Stimulated activated CD4-positive, alpha-beta T cell treated with anti-CD3 and anti-CD28 coated beads, Interleukin-2, amount 100 ng/mL, for 24 hours (primary cell): Measurements from ENCODE around the gene SIVA1.
A peak's percentile ranks its signal among the peaks of the same experiment; 100 is the strongest.
"Not testable (repeated sequence)": the region's sequence is repeated elsewhere in the genome, so short reads cannot be mapped to it uniquely, and the experiment has no call there.

Experiments
- DNase-seq, 2 donors: peaks; one replicate each; pipeline ENCODE4 v3.0.0-alpha.2; 2020

SIVA1 gene

DNA sequence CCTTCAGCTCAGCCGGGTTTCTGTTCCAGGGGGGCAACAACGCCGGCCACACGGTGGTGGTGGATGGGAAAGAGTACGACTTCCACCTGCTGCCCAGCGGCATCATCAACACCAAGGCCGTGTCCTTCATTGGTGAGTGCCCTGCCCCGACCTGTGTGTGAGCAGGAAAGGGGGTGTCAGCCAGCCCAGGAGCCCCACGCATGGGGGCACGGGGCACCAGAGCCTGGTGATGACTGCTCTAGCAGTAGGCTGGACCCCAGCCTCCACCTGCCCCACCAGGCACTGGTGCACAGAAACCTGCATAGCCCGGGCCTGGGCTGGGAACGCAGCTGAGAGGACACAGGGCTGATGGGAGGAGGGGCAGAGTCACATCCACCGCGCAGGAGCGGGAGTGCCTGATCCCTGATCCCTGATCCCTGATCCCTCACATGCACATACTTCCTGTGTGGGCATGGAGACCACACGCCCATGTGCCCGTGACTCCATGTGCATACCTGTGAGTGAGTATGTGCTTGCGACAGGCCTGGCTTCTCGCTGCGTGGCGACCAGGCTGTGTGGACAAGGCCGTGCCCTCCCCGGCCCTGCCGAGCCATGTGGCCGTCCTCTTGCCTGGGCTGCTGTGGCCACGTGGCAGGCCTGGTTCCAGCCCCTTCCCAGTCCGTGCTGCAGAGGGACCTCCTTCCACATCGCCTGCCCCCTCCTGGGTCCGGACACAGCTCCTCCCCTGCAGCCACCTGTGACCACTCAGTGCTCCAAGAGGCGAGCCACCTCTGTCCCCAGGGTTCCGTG is 17.8 kb upstream of the SIVA1 start:
- DNase-seq, result no peak

DNA sequence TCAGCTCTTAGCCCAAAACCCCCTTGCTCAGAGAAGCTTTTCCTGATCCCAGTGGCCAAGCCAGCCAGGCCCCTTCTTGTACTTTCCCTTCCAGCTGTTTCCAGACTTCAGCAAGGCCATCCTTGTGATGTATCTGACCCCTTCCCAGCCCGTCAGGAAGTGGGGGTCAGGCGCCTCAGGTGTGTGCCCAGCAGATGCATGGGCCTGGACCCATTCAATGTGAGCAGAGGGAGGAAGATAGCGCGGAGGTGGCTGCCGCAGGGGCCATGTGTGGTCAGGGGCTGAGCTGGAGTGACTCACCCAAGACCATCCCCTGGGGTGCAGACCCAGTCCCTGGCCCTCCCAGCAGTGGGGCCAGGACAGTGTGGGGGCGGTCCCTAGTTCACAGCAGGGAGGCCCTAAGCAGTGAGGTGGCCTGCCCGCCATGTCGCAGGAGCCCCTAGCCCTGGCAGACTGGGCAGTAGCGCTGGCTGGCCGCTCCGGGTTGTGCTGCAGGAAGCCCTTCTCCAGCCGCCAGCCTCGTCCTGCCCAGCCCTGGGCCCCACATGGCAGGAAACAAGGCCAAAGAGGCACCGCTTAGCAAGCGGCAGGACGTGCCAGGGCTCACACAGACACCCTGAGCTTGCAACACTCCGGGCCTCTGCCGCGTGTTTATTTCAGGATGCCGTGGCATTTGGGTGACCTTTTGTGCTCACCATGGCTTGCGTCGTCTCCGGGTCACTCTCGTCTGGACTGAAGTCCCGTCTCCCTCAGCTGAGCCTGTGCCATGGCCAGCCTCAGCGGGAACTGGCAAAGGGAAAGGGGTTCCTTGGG is 16.9 kb upstream of the SIVA1 start:
- DNase-seq, result no peak

DNA sequence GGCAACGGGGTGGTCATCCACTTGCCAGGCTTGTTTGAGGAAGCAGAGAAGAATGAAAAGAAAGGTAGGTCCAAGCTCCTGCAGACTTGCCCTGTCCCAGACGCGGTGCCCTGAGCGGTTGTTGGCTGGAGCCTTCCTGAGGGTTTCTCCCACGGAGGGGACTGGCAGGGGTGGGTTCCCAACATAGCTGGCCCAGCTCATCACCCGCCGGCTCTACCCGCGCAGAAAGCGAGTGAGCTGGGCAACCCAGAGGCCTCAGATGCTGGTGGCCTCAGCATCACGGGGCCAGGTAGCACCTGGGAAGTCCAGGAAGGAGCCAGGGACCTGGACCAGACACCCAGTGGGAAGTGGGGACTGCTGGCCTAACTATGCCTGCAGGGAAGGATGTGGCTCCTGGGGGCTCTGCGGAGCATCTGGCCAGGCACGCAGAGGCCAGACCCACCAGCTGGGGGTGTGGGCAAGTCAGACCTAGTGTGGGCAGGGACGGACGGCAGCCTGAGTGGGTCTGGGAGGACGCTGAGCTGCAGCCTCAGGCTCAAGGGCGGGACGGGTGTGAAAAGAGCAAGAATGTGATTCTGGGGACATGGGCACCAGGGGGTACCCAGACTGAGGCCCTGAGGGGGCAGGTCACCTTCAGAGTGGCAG is 14.4 kb upstream of the SIVA1 start:
- no peak for DNase-seq

DNA sequence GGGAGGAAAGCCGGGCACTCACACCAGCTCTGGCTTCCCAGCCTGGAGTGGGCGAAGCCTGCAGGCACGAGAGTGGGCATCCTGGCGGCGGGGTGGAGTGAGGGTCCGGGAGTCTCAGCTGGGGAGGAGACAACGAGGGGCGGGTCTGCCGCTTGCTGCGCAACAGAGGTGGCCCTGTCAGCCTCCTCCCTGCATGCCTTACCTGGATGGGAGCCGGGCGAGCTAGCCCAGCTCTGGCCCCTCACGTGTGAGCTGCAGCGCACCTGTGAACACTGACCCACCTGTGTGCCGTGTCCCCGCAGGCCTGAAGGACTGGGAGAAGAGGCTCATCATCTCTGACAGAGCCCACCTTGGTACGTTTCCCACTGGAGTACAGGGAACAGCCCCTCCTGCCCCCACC is 13.9 kb upstream of the SIVA1 start:
- no peak for DNase-seq

DNA sequence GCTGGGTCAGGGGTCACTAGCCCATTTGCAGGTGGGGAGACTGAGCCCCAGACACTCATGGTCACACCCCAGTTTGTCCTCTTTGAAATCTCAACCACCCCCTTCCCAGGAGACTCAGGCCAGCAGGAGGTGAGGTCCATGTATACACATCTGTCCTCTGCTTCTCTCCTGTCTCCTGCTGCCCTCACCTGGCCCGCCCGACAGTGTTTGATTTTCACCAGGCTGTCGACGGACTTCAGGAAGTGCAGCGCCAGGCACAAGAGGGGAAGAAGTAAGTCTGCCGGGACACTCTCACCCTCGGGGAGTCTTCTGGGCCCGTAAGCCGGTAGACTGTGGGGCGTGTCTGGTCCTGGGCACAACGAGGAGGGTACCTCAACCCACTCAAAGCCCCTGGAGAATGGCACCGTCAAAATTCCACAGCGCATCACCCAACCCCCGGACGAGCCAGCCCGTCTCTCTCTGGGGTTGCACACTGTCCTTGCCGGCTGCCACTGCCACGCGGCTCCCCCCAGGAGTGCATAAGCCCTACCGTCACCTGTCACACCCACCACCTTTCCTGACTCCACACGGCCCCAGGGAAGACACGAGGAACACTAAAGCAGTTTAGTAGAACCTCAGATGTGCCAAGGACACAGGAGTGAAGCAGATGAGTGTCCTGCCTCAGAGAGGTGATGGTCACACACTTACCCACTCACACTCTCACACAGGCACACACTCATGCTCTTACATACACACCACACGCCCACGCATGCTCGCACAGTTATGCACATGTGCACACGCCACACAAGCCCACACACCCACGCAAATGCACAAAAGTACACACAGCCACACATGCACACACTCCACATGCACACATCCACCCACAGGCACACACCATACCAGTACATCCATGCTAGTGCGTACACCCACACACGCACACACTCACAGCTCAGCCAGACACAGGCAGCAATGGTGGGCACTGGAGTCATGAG is 13.1 kb upstream of the SIVA1 start:
- no peak for DNase-seq

DNA sequence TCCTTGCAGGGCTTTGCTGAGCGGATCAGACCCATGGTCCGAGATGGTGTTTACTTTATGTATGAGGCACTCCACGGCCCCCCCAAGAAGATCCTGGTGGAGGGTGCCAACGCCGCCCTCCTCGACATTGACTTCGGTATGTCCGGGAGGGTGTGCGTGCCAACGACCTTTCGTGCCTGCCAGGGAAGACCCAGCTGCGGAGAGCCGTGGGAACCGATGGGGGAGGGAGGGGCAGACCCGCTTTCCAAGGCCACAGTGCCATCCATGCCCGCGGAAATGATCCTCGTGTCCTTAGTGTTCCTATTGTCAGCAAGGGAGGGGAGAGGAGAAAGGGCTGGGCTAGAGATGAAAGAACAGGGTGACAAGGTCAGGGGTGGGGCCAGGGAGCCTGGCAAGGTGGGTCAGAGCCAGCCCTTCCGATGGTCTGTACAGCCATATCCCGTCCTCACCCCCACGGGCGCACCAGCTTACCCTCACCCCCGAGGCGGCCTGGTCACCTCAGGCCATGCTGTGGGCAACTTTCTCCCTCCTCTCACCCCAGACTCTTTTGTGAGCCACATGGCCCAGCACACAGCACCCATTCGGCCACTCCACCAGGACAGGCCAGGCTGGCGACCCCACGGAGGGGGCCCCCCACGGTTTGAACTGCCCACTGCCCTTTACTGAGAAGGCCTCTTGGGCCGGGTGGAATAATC is 11.7 kb upstream of the SIVA1 start:
- no peak for DNase-seq

DNA sequence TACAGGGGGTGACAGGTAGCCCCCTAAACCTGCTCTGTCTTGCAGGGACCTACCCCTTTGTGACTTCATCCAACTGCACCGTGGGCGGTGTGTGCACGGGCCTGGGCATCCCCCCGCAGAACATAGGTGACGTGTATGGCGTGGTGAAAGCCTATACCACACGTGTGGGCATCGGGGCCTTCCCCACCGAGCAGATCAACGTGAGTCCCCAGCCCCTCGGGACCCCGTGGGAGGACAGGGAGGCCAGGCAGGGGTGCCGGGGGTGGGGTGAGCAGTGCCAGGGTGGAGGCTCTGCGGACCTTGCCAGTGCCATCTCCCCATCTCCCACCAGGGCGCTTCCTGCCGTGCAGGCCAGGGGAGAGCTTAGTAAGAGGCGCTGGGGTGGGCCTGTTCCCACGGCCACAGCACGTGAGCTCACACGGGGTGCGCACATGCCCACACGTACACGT is 11.1 kb upstream of the SIVA1 start:
- DNase-seq, result no peak

DNA sequence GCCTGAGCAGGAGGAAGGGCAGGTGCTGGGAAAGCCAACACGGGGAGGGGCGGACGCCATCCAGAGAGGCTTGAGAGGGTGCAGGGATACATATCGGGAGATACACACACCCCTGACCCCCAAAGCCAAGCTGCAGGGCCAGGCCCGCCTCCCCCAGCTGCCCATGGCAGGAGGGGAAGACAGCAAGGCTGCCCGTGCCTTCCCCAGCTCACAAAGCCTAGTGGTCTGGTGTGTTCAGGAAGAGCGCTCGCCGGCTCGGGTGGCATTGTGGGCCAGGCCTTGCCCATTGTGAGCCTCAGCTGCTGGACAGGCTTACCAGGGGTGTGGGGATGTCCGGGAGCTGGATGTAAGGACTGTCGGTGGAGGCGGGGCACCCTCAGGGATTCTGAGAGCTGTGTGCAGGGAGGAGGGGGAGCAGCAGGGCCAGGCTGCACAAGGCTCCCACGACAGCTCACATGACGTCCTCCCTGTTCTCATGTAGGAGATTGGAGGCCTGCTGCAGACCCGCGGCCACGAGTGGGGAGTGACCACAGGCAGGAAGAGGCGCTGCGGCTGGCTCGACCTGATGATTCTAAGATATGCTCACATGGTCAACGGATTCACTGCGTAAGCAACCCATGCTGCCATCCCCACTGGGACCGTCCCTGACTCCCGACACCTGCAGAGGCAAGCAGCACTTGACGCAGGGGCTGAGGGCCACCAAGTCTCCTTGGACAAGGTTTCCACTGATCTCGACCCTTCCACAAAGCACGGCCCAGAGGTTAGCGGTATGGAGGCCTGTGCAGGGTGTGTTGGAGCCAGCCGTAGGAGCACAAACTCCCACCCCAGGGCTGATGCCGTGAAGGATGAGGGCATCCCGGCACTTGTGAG is 10.1 kb upstream of the SIVA1 start:
- DNase-seq, result no peak

DNA sequence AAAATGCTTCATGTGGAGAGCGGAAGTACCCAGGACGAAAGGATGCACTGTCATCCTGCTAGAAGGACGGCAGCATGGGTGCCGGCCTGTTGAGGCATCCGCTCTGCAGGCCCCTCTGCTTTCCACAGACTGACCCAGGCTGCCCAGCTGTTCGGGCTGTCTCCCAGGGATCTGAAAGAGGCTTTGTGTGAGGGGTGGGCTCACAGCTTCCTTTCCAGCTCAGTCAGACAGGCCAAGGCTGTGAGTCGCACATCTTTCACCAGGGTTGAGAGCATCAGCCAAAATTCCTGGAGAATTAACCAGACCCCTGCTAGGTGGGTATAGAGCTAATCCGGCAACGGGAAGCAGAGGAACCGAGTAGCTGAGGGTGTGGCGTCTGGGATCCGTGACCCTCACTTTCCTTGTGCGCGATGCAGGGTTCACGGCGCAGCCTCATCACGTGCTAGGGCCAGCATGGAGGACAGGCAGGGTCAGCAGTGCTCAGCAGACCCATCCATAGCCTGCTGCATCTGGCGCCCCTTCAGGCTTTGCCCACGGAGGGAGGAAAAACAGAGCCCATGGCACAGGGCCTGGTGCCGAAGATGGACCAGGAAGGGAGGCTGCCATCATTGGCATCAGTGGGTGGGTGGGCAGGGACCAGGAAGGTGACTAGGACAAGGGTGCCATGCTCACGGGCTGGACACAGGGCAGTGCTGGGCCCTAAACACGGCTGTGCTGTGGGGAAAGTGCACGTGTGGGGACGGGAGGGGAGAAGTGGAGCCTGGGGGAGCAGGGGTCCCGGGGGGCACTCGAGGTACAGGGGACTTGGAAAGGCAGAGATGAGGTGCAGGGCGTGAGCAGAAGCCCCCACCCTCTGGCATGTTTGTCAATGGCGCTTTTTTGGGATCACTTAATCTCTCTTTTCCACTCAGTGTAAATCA is 9.2 kb upstream of the SIVA1 start:
- DNase-seq, result no peak

DNA sequence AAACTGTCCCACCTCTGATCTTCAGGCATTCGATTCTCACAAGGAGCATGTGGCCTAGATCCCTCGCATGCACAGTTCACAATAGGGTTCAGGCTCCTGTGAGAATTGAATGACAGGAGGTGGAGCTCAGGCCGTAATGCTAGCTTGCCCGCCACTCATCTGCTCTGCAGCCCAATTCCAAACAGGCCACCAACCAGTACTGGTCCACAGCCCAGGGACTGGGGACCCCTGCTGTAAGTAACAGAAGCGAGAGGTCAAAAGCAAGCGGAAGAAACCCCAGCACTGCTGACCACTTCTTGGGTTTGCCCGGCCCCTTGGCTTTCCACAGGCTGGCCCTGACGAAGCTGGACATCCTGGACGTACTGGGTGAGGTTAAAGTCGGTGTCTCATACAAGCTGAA is 8.5 kb upstream of the SIVA1 start:
- no peak for DNase-seq

DNA sequence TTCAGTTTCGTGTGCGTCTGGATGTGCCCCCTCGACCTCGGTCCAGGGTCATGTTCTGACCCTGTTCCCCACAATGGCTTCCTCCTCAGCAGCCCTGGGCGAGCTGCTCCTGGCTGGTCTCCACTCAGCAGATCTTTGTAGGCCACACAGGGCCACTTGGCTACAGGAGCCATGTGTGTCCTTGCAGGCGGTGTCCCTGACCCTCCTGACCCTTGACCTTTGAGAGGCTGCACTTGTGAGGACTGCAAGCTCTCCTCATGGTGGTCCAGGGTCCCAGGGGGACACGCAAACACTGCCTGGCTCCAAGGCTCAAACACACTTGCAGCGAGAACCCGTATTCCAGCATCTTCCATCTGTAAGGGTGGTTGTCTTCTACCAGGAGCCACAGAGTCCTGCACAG is 7.5 kb upstream of the SIVA1 start:
- no peak for DNase-seq

DNA sequence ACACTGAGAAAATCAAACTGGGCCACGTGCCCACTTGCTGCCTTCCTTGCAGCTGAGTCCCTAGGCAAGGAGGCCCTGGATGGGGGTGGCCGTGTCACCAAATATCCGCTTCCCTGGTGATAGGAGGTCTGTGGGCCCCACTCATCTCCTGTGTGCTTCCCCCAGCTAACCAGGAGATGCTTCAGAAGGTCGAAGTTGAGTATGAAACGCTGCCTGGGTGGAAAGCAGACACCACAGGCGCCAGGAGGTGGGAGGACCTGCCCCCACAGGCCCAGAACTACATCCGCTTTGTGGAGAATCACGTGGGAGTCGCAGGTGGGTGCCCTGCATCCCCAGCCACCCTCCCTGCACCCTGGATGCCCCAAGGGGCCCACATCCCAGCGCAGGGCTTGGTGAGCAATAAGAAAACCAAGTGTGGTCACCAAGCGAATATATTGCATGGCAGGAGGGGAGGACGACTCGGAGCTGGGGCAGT is 6.8 kb upstream of the SIVA1 start:
- peak in 1 of 2 donors; percentile 26 for DNase-seq

DNA sequence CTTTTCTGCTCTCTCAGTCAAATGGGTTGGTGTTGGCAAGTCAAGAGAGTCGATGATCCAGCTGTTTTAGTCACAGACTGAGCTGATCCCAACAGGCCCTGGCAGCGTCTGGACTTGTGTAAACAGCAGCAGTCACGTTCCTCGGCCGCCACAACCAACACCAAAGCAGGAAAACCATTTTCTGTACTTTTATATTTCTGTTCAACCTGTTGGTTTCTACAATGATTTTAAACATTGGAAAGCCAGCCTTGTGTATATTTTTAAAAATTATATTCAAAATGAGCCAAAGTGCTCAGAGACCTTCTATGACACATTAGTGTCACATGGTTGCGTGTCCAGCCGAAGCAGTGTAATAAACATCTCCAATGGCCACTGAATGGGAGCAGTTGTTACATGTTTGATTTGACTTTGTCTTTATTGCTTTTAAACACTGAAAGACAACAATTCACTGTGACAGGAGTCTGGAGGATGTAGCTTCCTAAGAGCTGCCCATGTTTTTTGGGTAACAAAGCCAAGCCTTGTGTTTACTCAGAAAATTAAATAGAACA is 5.9 kb upstream of the SIVA1 start:
- DNase-seq, result no peak

DNA sequence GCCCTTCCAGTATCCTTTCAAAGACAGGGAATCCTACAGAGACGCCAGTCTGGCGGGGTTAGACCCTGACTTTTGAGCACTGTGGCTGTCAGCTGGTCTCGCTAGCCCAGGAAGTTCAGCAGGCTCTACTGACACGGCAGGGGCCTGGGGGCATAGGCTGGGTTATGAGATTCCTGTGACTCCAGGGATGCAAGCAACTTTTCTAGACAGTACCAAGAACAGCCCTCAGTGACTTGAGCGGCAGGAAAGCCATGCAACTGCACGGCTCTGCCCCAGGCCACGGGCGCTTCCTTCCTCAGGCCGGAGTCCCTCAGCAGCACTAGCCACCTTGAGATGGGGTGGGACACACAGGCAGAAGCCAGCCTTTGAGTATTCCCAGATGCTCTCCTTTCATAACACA is 5.1 kb upstream of the SIVA1 start:
- DNase-seq, result no peak

DNA sequence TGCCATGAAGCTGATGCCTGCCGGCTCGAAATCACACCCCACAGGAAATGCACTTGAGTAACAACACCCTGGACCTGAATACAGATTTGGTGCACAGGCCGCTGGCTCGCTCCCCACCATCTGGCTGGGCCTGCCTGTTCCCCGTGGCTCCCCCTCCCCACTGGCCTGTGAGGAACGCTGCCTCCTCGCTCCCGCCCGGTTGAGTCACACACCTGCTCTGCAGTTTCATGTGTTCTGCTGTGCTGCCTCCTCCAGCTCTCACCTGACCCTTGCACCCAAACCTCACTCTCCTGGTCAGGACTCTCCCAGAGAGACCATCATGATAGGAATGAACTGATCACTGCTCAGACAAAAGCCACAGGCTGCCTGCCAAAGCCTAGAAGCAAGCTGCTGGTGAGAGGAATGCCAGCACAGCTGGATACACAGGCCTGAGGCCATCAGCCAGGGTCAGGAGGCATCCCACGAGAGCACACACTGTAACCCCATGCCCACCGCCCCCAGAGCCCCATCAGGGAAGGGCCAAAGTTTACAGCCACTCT is 3.8 kb upstream of the SIVA1 start:
- no peak for DNase-seq

DNA sequence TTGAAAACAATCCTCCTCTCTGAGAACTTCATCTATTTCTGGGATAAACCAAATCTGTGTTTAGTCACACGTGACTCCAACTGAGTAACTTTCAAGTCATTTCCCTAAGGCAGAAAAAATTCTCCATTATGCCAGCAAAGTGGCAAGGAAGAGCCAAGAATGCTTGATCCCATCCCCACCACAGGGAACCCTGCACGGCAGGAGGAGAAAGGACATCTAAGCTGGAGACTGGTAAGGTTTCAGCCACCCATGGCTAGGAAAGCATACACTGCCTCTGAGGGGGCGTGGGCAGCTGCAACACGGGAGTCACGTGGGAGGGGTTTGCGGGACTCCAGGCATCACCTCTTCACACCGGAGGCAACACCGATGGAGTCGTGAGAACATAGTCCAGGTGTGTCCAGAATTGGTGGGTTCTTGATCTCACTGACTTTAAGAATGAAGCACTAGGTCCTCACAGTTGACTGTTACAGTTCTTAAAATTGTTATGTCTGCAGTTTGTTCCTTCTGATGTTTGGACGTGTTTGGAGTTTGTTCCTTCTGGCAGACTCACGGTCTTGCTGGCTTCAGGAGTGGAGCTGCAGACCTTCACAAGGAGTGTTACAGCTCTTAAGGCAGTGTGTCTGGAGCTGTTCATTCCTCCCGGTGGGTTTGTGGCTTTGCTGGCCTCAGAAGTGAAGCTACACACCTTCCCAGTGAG is 2.7 kb upstream of the SIVA1 start:
- DNase-seq, result no peak

DNA sequence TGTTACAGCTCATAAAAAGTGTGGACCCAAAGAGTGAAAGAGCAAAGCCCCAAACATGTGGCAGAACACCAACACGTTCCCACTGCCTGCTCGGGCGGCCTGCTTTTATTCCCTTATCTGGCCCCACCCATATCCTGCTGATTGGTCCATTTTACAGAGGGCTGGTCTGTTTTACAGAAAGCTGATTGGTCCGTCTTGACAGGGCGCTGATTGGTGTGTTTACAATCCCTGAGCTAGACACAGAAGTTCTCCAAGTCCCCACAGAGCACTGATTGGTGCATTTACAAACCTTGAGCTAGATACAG is 2.2 kb upstream of the SIVA1 start:
- DNase-seq, result not testable (repeated sequence)
